Measurements from ENCODE around the gene CYBC1.

Gene CYBC1

GRCh38 chr17:82400830-82401229, 49.7 kb downstream of the CYBC1 start (continued):
- no peak for TF ChIP-seq ZNF704 (tag by site-specific recombination; IDR thresholded peaks at IDR 0.05)

GRCh38 chr17:82400206-82400605, 50.3 kb downstream of the CYBC1 start:
- CTCF ChIA-PET, result no interaction called here
- POLR2A ChIA-PET, result no interaction called here

GRCh38 chr17:82399601-82400101, 50.9 kb downstream of the CYBC1 start:
- ChIA-PET CTCF (interaction anchor here (1.0 kb wide), 1 partner anchor 41 kb away, joined by 3 read pairs; no protein-coding TSS in a partner anchor), POLR2A (no interaction called here)
- Histone ChIP-seq H3K4me3 (ENCODE audit: low read depth, low read length) (no peak overlapping the region), H3K27ac (ENCODE audit: extremely low read depth, low read depth, low read length) (no peak overlapping the region), H3K36me3 (ENCODE audit: control insufficient read depth in 2 of 2, insufficient read depth in 1 of 2, low read length in 2 of 2) (peaks cover 8 to 26% of the 10 kb centered on the region in 2 experiments; a peak in 2 of 3 replicates), H3K4me1 (ENCODE audit: control insufficient read depth, insufficient read depth, low read length) (no peaks in the 10 kb centered on the region), H3K9me3 (ENCODE audit: control insufficient read depth, insufficient read depth, low read depth, low read length) (no peaks in the 10 kb centered on the region)
- TF ChIP-seq SCRT1 (tag by site-specific recombination; IDR thresholded peaks at IDR 0.05; ENCODE audit: borderline replicate concordance), result no peak
- no peak for TF ChIP-seq PBX3 (CRISPR knock-in tag; IDR thresholded peaks at IDR 0.05)
- TF ChIP-seq ZNF202 (tag by site-specific recombination; IDR thresholded peaks at IDR 0.05; ENCODE audit: borderline replicate concordance), result no peak
- no peak for TF ChIP-seq TSHZ1 (tag by site-specific recombination; IDR thresholded peaks at IDR 0.05; ENCODE audit: borderline replicate concordance)
- TF ChIP-seq ZNF280D (tag by site-specific recombination; IDR thresholded peaks at IDR 0.05), result no peak
- no peak for TF ChIP-seq ZNF24 (tag by site-specific recombination; IDR thresholded peaks at IDR 0.05)
- no peak for TF ChIP-seq ZBTB1 (tag by site-specific recombination; IDR thresholded peaks at IDR 0.05)
- TF ChIP-seq ZNF121 (tag by site-specific recombination; IDR thresholded peaks at IDR 0.05), result no peak
- TF ChIP-seq ZBTB48 (tag by site-specific recombination; IDR thresholded peaks at IDR 0.05), result no peak
- TF ChIP-seq ZNF610 (tag by site-specific recombination; IDR thresholded peaks at IDR 0.05; ENCODE audit: borderline replicate concordance), result no peak
- no peak for TF ChIP-seq REST (tag by site-specific recombination; IDR thresholded peaks at IDR 0.05)
- TF ChIP-seq ZFP37 (tag by site-specific recombination; IDR thresholded peaks at IDR 0.05), result no peak
- TF ChIP-seq ZFHX2 (tag by site-specific recombination; conservative IDR thresholded peaks at IDR 0.05), result no peak
- TF ChIP-seq ZNF596 (tag by site-specific recombination; IDR thresholded peaks at IDR 0.05), result no peak
- TF ChIP-seq ZNF600 (tag by site-specific recombination; IDR thresholded peaks at IDR 0.05), result peak; percentile 74

More at GRCh38 chr17:82400206-82400605, 50.3 kb downstream of the CYBC1 start:
- Histone ChIP-seq H3K27ac (ENCODE audit: extremely low read depth, low read depth, low read length) (no peak overlapping the region), H3K9me3 (ENCODE audit: control insufficient read depth, insufficient read depth, low read depth, low read length) (no peaks in the 10 kb centered on the region), H3K4me1 (ENCODE audit: control insufficient read depth, insufficient read depth, low read length) (no peaks in the 10 kb centered on the region), H3K4me3 (ENCODE audit: low read depth, low read length) (no peak overlapping the region), H3K36me3 (ENCODE audit: control insufficient read depth in 2 of 2, insufficient read depth in 1 of 2, low read length in 2 of 2) (peaks cover 8 to 26% of the 10 kb centered on the region in 2 experiments; a peak in 2 of 3 replicates)
- TF ChIP-seq ATF2 (tag by site-specific recombination; IDR thresholded peaks at IDR 0.05; ENCODE audit: low read depth), result no peak
